B cell (primary cell): ENCODE results near the gene DAG1.

Experiments used
- CTCF ChIP-seq: fragments of 200-600 bp; IDR thresholded peaks from one replicate; pipeline ENCODE4 v1.8.0; 2022; ENCODE audit warnings: antibody characterized with exemption, mild to moderate bottlenecking
- EZH2 ChIP-seq: IDR thresholded peaks from 2 replicates; pipeline ENCODE4 v1.6.1; 2012; ENCODE audit warnings: borderline replicate concordance, low read depth, mild to moderate bottlenecking, moderate library complexity, low read length; ENCODE audit not compliant: insufficient read depth, poor library complexity, severe bottlenecking

- no peak for TF ChIP-seq CTCF
- no peak for TF ChIP-seq EZH2
Observed at GRCh38 chr3:49529567-49529966, 59.5 kb downstream of the DAG1 start.
